Measurements from ENCODE around the gene CBR3. TPM values are rescaled to one million over a fixed set of nuclear protein-coding genes. Genes with fewer than 3 reads are reported as not detected.
"Not testable (repeated sequence)": the region's sequence is repeated elsewhere in the genome, so short reads cannot be mapped to it uniquely, and the experiment has no call there.

Gene CBR3
- total and polyA plus RNA-seq, 12 donors = 0.99 to 10.4 (median 2.2) TPM

DNA sequence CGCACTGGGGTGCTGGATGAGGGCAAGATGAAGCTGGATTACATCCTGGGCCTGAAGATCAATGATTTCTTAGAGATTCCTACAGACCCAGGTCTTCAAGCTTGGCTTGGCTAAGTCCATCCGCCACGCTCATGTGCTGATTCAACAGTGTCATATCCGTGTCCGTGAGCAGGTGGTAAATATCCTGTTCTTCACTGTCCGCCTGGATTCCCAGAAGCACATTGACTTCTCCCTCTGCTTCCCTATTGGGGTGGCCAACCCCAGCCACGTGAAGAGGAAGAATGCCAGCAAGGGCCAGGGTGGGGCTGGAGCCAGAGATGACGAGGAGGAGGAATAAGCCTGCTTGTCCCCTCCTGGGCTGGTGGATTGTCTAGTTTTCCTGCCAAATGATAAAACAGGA is 2.2 kb upstream of the CBR3 start:
- intact Hi-C loops (cut with DNase I) = no loop called here
- TF ChIP-seq, protein P1, sequence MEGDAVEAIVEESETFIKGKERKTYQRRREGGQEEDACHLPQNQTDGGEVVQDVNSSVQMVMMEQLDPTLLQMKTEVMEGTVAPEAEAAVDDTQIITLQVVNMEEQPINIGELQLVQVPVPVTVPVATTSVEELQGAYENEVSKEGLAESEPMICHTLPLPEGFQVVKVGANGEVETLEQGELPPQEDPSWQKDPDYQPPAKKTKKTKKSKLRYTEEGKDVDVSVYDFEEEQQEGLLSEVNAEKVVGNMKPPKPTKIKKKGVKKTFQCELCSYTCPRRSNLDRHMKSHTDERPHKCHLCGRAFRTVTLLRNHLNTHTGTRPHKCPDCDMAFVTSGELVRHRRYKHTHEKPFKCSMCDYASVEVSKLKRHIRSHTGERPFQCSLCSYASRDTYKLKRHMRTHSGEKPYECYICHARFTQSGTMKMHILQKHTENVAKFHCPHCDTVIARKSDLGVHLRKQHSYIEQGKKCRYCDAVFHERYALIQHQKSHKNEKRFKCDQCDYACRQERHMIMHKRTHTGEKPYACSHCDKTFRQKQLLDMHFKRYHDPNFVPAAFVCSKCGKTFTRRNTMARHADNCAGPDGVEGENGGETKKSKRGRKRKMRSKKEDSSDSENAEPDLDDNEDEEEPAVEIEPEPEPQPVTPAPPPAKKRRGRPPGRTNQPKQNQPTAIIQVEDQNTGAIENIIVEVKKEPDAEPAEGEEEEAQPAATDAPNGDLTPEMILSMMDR (IDR thresholded peaks at IDR 0.05) = no peak

DNA sequence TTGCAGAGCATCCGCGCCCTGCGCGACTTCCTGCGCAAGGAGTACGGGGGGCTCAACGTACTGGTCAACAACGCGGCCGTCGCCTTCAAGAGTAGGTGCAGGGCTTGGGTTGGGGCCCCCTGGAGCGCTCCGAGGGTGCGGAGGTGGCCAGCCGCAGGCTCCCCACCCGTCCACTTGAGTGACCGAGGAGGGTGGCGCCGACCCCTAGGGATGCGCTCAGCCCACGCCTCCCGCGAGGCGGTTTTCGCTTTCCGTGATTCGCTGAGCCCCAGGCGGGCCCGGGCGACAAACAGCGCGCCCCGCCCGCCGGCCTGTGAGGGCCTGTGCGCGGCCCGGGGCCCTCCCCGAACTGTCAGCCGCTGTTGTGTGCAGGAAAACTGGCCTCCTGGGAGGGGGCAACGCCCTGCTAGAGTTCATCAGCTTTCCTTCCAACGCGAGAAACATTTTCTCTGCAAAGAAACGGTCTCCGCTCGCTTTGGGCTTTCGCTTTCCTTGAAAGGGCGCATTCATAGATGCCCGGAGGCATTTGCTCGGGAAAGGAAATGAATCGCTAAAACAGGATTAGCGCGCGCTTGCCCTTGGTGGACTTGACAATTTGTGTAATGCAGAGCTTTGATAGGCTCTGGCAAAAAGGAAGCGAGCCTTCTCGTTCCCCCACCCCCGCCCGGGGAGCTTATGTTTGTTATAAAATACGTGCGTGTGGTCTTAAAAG is 668 bp downstream of the CBR3 start:
- WGBS, 2 donors = 1% methylated on average over 60 of the region's 60 CpGs
- no peaks in the 10 kb centered on the region for H3K9me3 ChIP-seq
- H3K4me1 ChIP-seq = peaks cover 2 to 44% (median 24%) of the 10 kb centered on the region in 9 donors
- intact Hi-C loops (cut with DNase I) = loop anchor here in 2 of 10 donors (5.0 kb wide), 2 partner anchors 187 to 192 kb away; partner anchors contain the start of gene MORC3 (in 1 of the 2)
- peak overlapping the region; percentile 78 to 95 (median 90) for H3K27ac ChIP-seq
- TF ChIP-seq, protein P1 (IDR thresholded peaks at IDR 0.05) = no peak
- ATAC-seq = peak; percentile 87 to 92 (median 90)
- peaks cover 0 to 28% (median 3%) of the 10 kb centered on the region in 9 donors for H3K36me3 ChIP-seq
- DNase-seq = peak; percentile 73 to 83
- H3K4me3 ChIP-seq = peak overlapping the region; percentile 42 to 80 (median 68)
- peaks cover 0 to 4% (median 0%) of the 10 kb centered on the region in 7 donors for H3K27me3 ChIP-seq

More for the DNA sequence above, 2.2 kb upstream of the CBR3 start:
- Histone ChIP-seq H3K4me1 (peaks cover 2 to 51% (median 24%) of the 10 kb centered on the region in 9 donors), H3K4me3 (no peak overlapping the region), H3K27ac (no peak overlapping the region), H3K27me3 (peaks cover 0 to 4% (median 0%) of the 10 kb centered on the region in 7 donors), H3K9me3 (no peaks in the 10 kb centered on the region), H3K36me3 (peaks cover 0 to under 1% (median 0%) of the 10 kb centered on the region in 9 donors)
- 88 to 92% methylated on average over 8 of the region's 8 CpGs for WGBS, 2 donors
- DNase-seq (no peak), ATAC-seq (no peak)

DNA sequence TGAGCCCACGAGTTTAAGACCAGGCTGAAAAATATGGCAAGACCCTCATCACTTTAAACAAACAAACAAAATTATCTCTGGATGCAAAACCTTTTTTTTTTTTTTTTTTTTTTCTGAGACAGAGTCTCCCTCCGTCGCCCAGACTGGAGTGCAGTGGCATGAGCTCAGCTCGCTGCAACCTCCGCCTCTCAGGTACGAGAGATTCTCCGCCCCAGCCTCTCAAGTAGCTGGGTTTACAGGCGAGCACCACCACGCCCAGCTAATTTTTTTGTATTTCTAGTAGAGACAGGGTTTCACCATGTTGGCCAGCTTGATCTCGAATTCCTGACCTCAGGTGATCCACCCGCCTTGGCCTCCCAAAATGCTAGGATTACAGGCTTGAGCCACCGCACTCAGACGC is 4.9 kb downstream of the CBR3 start:
- intact Hi-C loops (cut with DNase I) = loop anchor here (2.0 to 10.0 kb wide), 10 partner anchors 65 to 193 kb away; partner anchors contain the start of gene MORC3 (in 4 of the 10)
- not testable (repeated sequence) for DNase-seq
- H3K36me3 ChIP-seq = peaks cover 0 to 44% (median 3%) of the 10 kb centered on the region in 9 donors

DNA sequence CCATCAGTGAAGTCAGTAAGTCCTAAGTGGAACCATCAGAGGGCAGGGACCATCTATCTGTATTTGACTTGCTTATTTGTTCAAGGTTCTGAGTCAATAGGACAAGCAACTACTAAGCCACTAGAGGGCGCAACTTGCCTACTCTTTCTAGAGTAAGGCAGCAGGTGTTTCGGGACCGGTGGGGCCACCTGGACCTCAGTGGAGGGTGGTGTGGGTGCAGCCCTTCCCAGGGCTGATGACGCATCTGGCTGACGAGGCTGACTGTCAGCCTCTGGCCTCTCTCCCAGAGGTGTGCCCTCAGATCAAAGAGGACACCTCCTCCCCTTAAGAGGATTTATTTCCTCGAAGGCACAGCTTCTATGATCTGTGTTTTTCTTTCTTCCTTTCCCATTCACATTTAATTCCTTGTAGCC is 6.6 kb downstream of the CBR3 start:
- peak; percentile 73 to 87 (median 82) for ATAC-seq
- H3K36me3 ChIP-seq = peaks cover 0 to 61% (median 6%) of the 10 kb centered on the region in 9 donors
- intact Hi-C loops (cut with DNase I) = loop anchor here (2.0 to 10.0 kb wide), 9 partner anchors 63 to 191 kb away; partner anchors contain the start of gene MORC3 (in 3 of the 10)
- no peak overlapping the region for H3K4me3 ChIP-seq
- H3K9me3 ChIP-seq = no peaks in the 10 kb centered on the region
- no peak overlapping the region for H3K27ac ChIP-seq
- H3K27me3 ChIP-seq = no peaks in the 10 kb centered on the region
- 19 to 22% methylated on average over 6 of the region's 6 CpGs for WGBS, 2 donors
- H3K4me1 ChIP-seq = peaks cover 0 to 11% (median 5%) of the 10 kb centered on the region in 9 donors
- peak in 1 of 2 donors; percentile 86 for DNase-seq
- TF ChIP-seq, protein P1 (IDR thresholded peaks at IDR 0.05) = peak; percentile 64 to 87 (median 84)

More for the DNA sequence above, 4.9 kb downstream of the CBR3 start:
- not testable (repeated sequence) for H3K4me3 ChIP-seq, H3K27me3 ChIP-seq, H3K27ac ChIP-seq, H3K9me3 ChIP-seq, ATAC-seq
- WGBS, 2 donors = 95 to 96% methylated on average over 13 of the region's 13 CpGs
- H3K4me1 ChIP-seq = peaks cover 2 to 26% (median 12%) of the 10 kb centered on the region in 9 donors

DNA sequence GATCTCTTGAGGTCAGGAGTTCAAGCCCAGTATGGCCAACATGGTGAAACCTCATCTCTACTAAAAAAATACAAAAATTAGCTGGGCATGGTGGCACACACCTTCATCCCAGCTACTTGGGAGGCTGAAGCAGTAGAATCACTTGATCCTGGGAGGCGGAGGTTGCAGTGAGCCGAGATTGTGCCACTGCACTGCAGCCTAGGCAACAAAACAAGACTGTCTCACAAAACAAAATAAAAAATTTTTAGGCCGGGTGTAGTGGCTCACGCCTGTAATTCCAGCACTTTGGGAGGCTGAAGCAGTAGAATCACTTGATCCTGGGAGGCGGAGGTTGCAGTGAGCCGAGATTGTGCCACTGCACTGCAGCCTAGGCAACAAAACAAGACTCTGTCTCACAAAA is 9.4 kb downstream of the CBR3 start:
- not testable (repeated sequence) for H3K27me3 ChIP-seq, H3K4me3 ChIP-seq, H3K27ac ChIP-seq, ATAC-seq, H3K4me1 ChIP-seq, DNase-seq, H3K9me3 ChIP-seq
- WGBS, 2 donors = 81 to 82% methylated on average over 4 to 5 of the region's 6 CpGs
- H3K36me3 ChIP-seq = peaks cover 0 to 49% (median 3%) of the 10 kb centered on the region in 9 donors
- intact Hi-C loops (cut with DNase I) = loop anchor here in 9 of 10 donors (5.0 to 10.0 kb wide), 7 partner anchors 61 to 188 kb away; partner anchors contain the start of gene MORC3 (in 3 of the 9)

All from heart right ventricle (tissue), 16 donors.